ENCODE measurements around the gene PACSIN2.
"Not testable (repeated sequence)": the region's sequence is repeated elsewhere in the genome, so short reads cannot be mapped to it uniquely, and the experiment has no call there.

The PACSIN2 gene

DNA sequence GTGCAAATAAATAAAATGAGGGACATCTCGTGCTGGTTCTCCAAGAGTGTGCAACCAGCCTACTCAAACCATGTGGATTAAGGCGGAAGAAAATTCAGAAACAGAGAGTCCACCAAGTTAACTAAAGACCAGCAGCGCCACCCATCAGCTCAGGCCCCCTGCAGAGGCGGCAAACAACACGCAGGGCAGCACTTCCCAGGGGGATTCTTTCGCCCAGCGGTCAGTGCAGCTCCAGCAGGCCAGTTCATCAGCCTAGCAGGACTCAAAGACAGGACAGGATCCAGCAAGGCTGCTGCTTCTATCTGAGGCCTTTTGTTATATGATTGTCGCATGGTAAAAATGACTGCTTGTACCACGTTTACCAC is 51.7 kb downstream of the PACSIN2 start:
- TF ChIP-seq SPI1 (IDR thresholded peaks at IDR 0.05; ENCODE audit: borderline replicate concordance, low read depth), result no peak
- no peak for DNase-seq (ENCODE audit: low read depth in 1 of 2, low spot score in 1 of 2)
- Histone ChIP-seq H3K27ac (replicated peaks) (peak overlapping the region; percentile 43), H3K27me3 (ENCODE audit: insufficient read depth, poor library complexity, severe bottlenecking) (no peaks in the 10 kb centered on the region), H3K4me3 (replicated peaks; ENCODE audit: insufficient read depth, low read length) (no peak overlapping the region)

DNA sequence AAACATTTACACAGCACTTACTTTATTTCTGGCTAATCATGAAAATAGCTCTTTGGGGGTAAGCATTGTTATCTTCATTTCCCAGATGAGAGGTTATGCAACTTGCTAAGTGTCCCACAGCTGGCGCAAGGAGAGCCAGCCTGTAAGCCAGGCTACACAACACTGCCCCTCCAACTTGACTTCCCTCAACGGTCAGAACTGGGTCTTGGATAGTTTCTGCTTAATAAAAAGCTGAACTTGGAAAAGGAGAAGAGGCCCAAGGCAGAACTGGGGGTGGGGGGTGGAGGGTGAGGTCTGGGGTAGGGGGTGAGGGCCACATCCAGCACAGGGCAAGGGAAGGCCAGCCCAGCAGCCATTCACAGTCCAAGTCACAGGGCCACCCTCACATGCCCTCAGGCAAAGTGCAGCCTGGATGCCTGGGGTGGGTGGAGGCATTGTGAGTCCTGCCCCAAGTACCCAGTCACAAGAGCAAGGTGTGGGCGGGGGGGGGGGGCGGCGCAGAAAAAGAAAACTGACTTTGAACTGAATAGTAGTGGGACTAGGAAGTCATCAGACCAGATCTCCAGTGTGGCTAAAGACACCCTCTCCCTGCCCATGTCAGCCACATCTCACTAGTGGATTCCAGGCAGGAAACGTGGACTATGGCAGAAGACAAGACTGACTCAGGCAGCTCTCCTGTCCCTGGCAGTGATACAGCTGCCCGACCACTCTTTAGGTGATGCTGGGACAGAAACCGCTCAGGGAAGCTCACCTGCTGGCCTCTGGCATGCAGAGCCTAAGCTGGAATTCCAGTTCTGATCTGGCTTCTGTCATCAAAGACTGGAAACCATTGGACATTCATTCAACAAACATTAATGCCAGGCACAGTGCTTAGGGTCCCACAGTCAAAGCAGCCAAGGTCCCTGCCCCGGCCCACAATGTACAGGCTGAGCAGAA is 52.4 kb downstream of the PACSIN2 start:
- H3K4me3 ChIP-seq (replicated peaks; ENCODE audit: insufficient read depth, low read length), result no peak overlapping the region
- H3K27ac ChIP-seq (replicated peaks), result peak overlapping the region; percentile 43
- H3K27me3 ChIP-seq (ENCODE audit: insufficient read depth, poor library complexity, severe bottlenecking), result no peaks in the 10 kb centered on the region
- DNase-seq (ENCODE audit: low read depth in 1 of 2, low spot score in 1 of 2), result peak; percentile 35 to 79
- TF ChIP-seq POLR2AphosphoS5 (IDR thresholded peaks at IDR 0.05; ENCODE audit: low read depth) (0 out of 2 replicates have a peak, but pooled peaks have one; percentile 17), GABPA (IDR thresholded peaks at IDR 0.05; ENCODE audit: low read depth) (no peak), SPI1 (IDR thresholded peaks at IDR 0.05; ENCODE audit: borderline replicate concordance, low read depth) (peak; percentile 64; the same call in 1 of the 2 replicates)
- TF ChIP-seq, protein P1, sequence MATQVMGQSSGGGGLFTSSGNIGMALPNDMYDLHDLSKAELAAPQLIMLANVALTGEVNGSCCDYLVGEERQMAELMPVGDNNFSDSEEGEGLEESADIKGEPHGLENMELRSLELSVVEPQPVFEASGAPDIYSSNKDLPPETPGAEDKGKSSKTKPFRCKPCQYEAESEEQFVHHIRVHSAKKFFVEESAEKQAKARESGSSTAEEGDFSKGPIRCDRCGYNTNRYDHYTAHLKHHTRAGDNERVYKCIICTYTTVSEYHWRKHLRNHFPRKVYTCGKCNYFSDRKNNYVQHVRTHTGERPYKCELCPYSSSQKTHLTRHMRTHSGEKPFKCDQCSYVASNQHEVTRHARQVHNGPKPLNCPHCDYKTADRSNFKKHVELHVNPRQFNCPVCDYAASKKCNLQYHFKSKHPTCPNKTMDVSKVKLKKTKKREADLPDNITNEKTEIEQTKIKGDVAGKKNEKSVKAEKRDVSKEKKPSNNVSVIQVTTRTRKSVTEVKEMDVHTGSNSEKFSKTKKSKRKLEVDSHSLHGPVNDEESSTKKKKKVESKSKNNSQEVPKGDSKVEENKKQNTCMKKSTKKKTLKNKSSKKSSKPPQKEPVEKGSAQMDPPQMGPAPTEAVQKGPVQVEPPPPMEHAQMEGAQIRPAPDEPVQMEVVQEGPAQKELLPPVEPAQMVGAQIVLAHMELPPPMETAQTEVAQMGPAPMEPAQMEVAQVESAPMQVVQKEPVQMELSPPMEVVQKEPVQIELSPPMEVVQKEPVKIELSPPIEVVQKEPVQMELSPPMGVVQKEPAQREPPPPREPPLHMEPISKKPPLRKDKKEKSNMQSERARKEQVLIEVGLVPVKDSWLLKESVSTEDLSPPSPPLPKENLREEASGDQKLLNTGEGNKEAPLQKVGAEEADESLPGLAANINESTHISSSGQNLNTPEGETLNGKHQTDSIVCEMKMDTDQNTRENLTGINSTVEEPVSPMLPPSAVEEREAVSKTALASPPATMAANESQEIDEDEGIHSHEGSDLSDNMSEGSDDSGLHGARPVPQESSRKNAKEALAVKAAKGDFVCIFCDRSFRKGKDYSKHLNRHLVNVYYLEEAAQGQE (IDR thresholded peaks at IDR 0.05; ENCODE audit: insufficient replicate concordance, low read depth), result peak; percentile 37
- TF ChIP-seq, protein P2, sequence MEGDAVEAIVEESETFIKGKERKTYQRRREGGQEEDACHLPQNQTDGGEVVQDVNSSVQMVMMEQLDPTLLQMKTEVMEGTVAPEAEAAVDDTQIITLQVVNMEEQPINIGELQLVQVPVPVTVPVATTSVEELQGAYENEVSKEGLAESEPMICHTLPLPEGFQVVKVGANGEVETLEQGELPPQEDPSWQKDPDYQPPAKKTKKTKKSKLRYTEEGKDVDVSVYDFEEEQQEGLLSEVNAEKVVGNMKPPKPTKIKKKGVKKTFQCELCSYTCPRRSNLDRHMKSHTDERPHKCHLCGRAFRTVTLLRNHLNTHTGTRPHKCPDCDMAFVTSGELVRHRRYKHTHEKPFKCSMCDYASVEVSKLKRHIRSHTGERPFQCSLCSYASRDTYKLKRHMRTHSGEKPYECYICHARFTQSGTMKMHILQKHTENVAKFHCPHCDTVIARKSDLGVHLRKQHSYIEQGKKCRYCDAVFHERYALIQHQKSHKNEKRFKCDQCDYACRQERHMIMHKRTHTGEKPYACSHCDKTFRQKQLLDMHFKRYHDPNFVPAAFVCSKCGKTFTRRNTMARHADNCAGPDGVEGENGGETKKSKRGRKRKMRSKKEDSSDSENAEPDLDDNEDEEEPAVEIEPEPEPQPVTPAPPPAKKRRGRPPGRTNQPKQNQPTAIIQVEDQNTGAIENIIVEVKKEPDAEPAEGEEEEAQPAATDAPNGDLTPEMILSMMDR (IDR thresholded peaks at IDR 0.05; ENCODE audit: insufficient read depth, low read length), result no peak

DNA sequence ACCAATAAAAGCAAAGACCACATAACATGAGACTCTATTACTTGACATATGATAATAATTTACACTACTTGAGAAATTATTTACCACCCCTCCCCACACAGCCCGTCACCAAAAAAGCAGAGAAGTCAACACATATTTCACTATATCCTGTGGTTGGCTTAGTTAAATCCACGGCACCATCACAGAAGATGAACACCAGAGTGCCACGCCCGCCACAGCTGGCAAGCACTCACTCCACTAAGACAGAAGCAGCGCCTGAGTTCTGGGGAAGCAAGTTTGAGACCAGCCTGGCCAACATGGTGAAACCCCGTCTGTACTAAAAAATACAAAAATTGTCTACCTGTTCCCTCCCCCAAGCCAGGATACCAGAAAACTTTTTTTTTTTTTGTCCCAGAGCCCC is 53.1 kb downstream of the PACSIN2 start:
- no peaks in the 10 kb centered on the region for H3K27me3 ChIP-seq (ENCODE audit: insufficient read depth, poor library complexity, severe bottlenecking)
- H3K4me3 ChIP-seq (replicated peaks; ENCODE audit: insufficient read depth, low read length), result no peak overlapping the region
- peak in 1 of 2 experiments; percentile 54 for DNase-seq (ENCODE audit: low read depth in 1 of 2, low spot score in 1 of 2)
- peak overlapping the region; percentile 43 for H3K27ac ChIP-seq (replicated peaks)
- TF ChIP-seq SPI1 (IDR thresholded peaks at IDR 0.05; ENCODE audit: borderline replicate concordance, low read depth) (no peak), POLR2AphosphoS5 (IDR thresholded peaks at IDR 0.05; ENCODE audit: low read depth) (no peak)
- TF ChIP-seq, protein P2 (IDR thresholded peaks at IDR 0.05; ENCODE audit: insufficient read depth, low read length), result no peak
- TF ChIP-seq, protein P1 (IDR thresholded peaks at IDR 0.05; ENCODE audit: insufficient replicate concordance, low read depth), result no peak

DNA sequence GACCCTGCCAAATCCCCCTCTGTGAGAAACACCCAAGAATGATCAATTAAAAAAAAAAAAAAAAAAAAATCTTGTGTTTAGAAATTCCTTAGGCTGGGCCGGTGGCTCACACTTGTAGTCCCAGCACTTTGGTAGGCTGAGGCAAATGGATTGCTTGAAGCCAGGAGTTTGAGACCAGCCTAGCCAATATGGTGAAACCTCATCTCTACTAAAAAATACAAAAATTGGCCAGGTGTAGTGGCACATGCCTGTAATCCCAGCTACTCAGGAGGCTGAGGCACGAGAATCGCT is 53.6 kb downstream of the PACSIN2 start:
- DNase-seq (ENCODE audit: low read depth in 1 of 2, low spot score in 1 of 2); H3K4me3 ChIP-seq (replicated peaks; ENCODE audit: insufficient read depth, low read length); H3K27me3 ChIP-seq (ENCODE audit: insufficient read depth, poor library complexity, severe bottlenecking); H3K27ac ChIP-seq (replicated peaks): not testable (repeated sequence)
